HEK293 (cell line): ENCODE data around the gene PHAX.

Experiments
- CTCF ChIA-PET: fragments of 350-600 bp; formaldehyde crosslinking; extraction: SDS; loops from one replicate; lab custom pipeline; 2021; ENCODE audit warnings: antibody characterized with exemption; lab: Yijun Ruan, JAX
- POLR2A ChIA-PET: fragments of 300-600 bp; formaldehyde crosslinking; extraction: SDS; loops from one replicate; lab custom pipeline; 2020; ENCODE audit warnings: antibody characterized with exemption, inconsistent platforms; lab: Yijun Ruan, JAX
- H3K27ac ChIP-seq: fragments of 200-500 bp; sonication (Bioruptor generic); 2 replicates; pipeline ENCODE4 v1.5.1; 2014; ENCODE audit warnings: low read depth, low read length, control low read depth, inconsistent platforms; ENCODE audit errors: extremely low read depth
- H3K36me3 ChIP-seq, 2 experiments: fragments of 200-500 bp in 1 of 2; sonication (Bioruptor generic) in 1 of 2; 1 replicate in 1 of 2; 2 replicates in 1 of 2; pipeline ENCODE4 v1.5.1; 2014 to 2017; ENCODE audit warnings: inconsistent platforms in 2 of 2, low read length in 2 of 2; ENCODE audit not compliant: control insufficient read depth in 2 of 2, insufficient read depth in 1 of 2
- H3K4me1 ChIP-seq: fragments of 200-500 bp; sonication (Bioruptor generic); 2 replicates; pipeline ENCODE4 v1.5.1; 2014; ENCODE audit warnings: mild to moderate bottlenecking, low read length, inconsistent platforms; ENCODE audit not compliant: control insufficient read depth, insufficient read depth
- H3K4me3 ChIP-seq: 2 replicates; pipeline ENCODE4 v1.5.1; 2011; ENCODE audit warnings: low read depth, mild to moderate bottlenecking, control low read depth, low read length, moderate library complexity
- H3K9me3 ChIP-seq: fragments of 200-500 bp; sonication (Bioruptor generic); 2 replicates; pipeline ENCODE4 v1.5.1; 2014; ENCODE audit warnings: low read depth, low read length, inconsistent platforms; ENCODE audit not compliant: control insufficient read depth, insufficient read depth
- BCL11A ChIP-seq: fragments of 450-650 bp; formaldehyde crosslinking; IDR thresholded peaks from 2 replicates; pipeline ENCODE4 v1.5.1; 2016; ENCODE audit warnings: low read depth, missing biosample characterization, missing genetic modification characterization
- CTCF ChIP-seq: fragments of 450-650 bp; formaldehyde crosslinking; IDR thresholded peaks from 2 replicates; pipeline ENCODE4 v1.5.1; 2016; ENCODE audit warnings: missing biosample characterization, missing genetic modification characterization
- HOXC10 ChIP-seq: sonication (generic); formaldehyde crosslinking; IDR thresholded peaks from 2 replicates; pipeline ENCODE4 v1.8.1; 2023; ENCODE audit warnings: mild to moderate bottlenecking, missing genetic modification reagents
- KLF17 ChIP-seq: fragments of 450-650 bp; formaldehyde crosslinking; IDR thresholded peaks from 2 replicates; pipeline ENCODE4 v1.5.1; 2016; ENCODE audit warnings: missing biosample characterization, missing genetic modification characterization
- PRDM10 ChIP-seq: fragments of 450-650 bp; formaldehyde crosslinking; IDR thresholded peaks from 2 replicates; pipeline ENCODE4 v1.5.1; 2016; ENCODE audit warnings: missing biosample characterization, missing genetic modification characterization
- TCF7L2 ChIP-seq: IDR thresholded peaks from 2 replicates; pipeline ENCODE4 v1.6.1; 2011; ENCODE audit warnings: low read depth, mild to moderate bottlenecking, inconsistent platforms, low read length, moderate library complexity, borderline replicate concordance
- WT1 ChIP-seq: fragments of 450-650 bp; formaldehyde crosslinking; IDR thresholded peaks from 2 replicates; pipeline ENCODE4 v1.5.1; 2016; ENCODE audit warnings: missing biosample characterization, missing genetic modification characterization
- ZBTB1 ChIP-seq: fragments of 450-650 bp; formaldehyde crosslinking; IDR thresholded peaks from 2 replicates; pipeline ENCODE4 v1.5.1; 2016; ENCODE audit warnings: missing biosample characterization, missing genetic modification characterization
- ZBTB44 ChIP-seq: fragments of 450-650 bp; IDR thresholded peaks from 2 replicates; pipeline ENCODE4 v1.5.1; 2018; ENCODE audit warnings: missing biosample characterization, mild to moderate bottlenecking, missing genetic modification characterization
- ZNF138 ChIP-seq: fragments of 450-650 bp; formaldehyde crosslinking; IDR thresholded peaks from 2 replicates; pipeline ENCODE4 v1.5.1; 2016; ENCODE audit warnings: missing biosample characterization, missing genetic modification characterization, borderline replicate concordance
- ZNF155 ChIP-seq: fragments of 450-650 bp; formaldehyde crosslinking; IDR thresholded peaks from 2 replicates; pipeline ENCODE4 v1.5.1; 2016; ENCODE audit warnings: missing biosample characterization, missing genetic modification characterization
- ZNF280D ChIP-seq: fragments of 450-650 bp; formaldehyde crosslinking; IDR thresholded peaks from 2 replicates; pipeline ENCODE4 v1.5.1; 2016; ENCODE audit warnings: missing biosample characterization, missing genetic modification characterization
- ZNF362 ChIP-seq: fragments of 450-650 bp; formaldehyde crosslinking; IDR thresholded peaks from 2 replicates; pipeline ENCODE4 v1.5.1; 2016; ENCODE audit warnings: missing biosample characterization, missing genetic modification characterization
- ZNF416 ChIP-seq: fragments of 450-650 bp; formaldehyde crosslinking; IDR thresholded peaks from 2 replicates; pipeline ENCODE4 v1.5.1; 2016; ENCODE audit warnings: missing biosample characterization, missing genetic modification characterization
- ZNF449 ChIP-seq: fragments of 450-650 bp; formaldehyde crosslinking; IDR thresholded peaks from 2 replicates; pipeline ENCODE4 v1.5.1; 2017; ENCODE audit warnings: missing biosample characterization, mild to moderate bottlenecking, missing genetic modification characterization, moderate library complexity
- ZNF529 ChIP-seq: fragments of 450-650 bp; formaldehyde crosslinking; IDR thresholded peaks from 2 replicates; pipeline ENCODE4 v1.5.1; 2017; ENCODE audit warnings: missing genetic modification characterization, missing biosample characterization; ENCODE audit not compliant: insufficient replicate concordance
- ZNF664 ChIP-seq: fragments of 450-650 bp; formaldehyde crosslinking; IDR thresholded peaks from 2 replicates; pipeline ENCODE4 v1.5.1; 2016; ENCODE audit warnings: missing biosample characterization, missing genetic modification characterization
- ZNF776 ChIP-seq: fragments of 450-650 bp; formaldehyde crosslinking; IDR thresholded peaks from 2 replicates; pipeline ENCODE4 v1.5.0; 2017; ENCODE audit warnings: missing biosample characterization, missing genetic modification characterization, borderline replicate concordance

PHAX gene

GRCh38 chr5:126591549-126591948 lies 9.2 kb upstream of the PHAX start:
- Histone ChIP-seq H3K4me3 (no peak overlapping the region), H3K27ac (no peak overlapping the region), H3K4me1 (peaks cover 6% of the 10 kb centered on the region), H3K9me3 (no peaks in the 10 kb centered on the region), H3K36me3 (peaks cover 31 to 56% of the 10 kb centered on the region in 2 experiments)
- ChIA-PET POLR2A (interaction anchor here (0.6 kb wide), 1 partner anchor 20 kb away, joined by 4 read pairs; no protein-coding TSS in a partner anchor), CTCF (interaction anchor here (0.6 kb wide), 1 partner anchor 59 kb away, joined by 4 read pairs; no protein-coding TSS in a partner anchor)
- TF ChIP-seq ZBTB44 (tag by site-specific recombination) (no peak), CTCF (no peak), BCL11A (tag by site-specific recombination) (no peak), ZNF664 (0 out of 2 replicates have a peak, but pooled peaks have one; percentile 45), ZNF280D (tag by site-specific recombination) (no peak), ZNF362 (tag by site-specific recombination) (no peak)

GRCh38 chr5:126594748-126595485 lies 5.8 kb upstream of the PHAX start, which contains the start of gene ALDH7A1:
ALDH7A1 (minus strand) TSS chr5:126595219; CDS start chr5:126595198, 21 bp downstream.
- Histone ChIP-seq H3K4me3 (peak within 1 kb of the TSS; percentile 79), H3K36me3 (peaks cover 12 to 27% of the 10 kb centered on the region in 2 experiments), H3K4me1 (peaks cover 6% of the 10 kb centered on the region), H3K27ac (peak within 1 kb of the TSS; percentile 89), H3K9me3 (no peaks in the 10 kb centered on the region)
- ChIA-PET CTCF (interaction anchor here (0.6 to 2.7 kb wide), 20 partner anchors 9 to 1687 kb away, joined by 3 to 16 read pairs (median 4); no protein-coding TSS in a partner anchor), POLR2A (interaction anchor here (0.5 to 1.9 kb wide), 15 partner anchors 9 to 785 kb away, joined by 3 to 7 read pairs (median 3); partner anchors contain the start of genes GRAMD2B and LMNB1)
- TF ChIP-seq ZNF449 (peak; percentile 51; the same call in 1 of the 2 replicates), TCF7L2 (no peak), ZNF776 (no peak), ZBTB1 (no peak), ZNF155 (tag by site-specific recombination) (no peak), ZNF138 (tag by site-specific recombination) (no peak), HOXC10 (CRISPR knock-in tag) (no peak), ZNF529 (tag by site-specific recombination) (no peak), ZNF416 (tag by site-specific recombination) (no peak), WT1 (0 out of 2 replicates have a peak, but pooled peaks have one; percentile 4), PRDM10 (tag by site-specific recombination) (peak; percentile 89), KLF17 (tag by site-specific recombination) (0 out of 2 replicates have a peak, but pooled peaks have one; percentile 45)
